ENCODE measurements around the gene OSBPL3.

- TF ChIP-seq, protein P1, sequence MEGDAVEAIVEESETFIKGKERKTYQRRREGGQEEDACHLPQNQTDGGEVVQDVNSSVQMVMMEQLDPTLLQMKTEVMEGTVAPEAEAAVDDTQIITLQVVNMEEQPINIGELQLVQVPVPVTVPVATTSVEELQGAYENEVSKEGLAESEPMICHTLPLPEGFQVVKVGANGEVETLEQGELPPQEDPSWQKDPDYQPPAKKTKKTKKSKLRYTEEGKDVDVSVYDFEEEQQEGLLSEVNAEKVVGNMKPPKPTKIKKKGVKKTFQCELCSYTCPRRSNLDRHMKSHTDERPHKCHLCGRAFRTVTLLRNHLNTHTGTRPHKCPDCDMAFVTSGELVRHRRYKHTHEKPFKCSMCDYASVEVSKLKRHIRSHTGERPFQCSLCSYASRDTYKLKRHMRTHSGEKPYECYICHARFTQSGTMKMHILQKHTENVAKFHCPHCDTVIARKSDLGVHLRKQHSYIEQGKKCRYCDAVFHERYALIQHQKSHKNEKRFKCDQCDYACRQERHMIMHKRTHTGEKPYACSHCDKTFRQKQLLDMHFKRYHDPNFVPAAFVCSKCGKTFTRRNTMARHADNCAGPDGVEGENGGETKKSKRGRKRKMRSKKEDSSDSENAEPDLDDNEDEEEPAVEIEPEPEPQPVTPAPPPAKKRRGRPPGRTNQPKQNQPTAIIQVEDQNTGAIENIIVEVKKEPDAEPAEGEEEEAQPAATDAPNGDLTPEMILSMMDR (IDR thresholded peaks at IDR 0.05), result no peak
- no peak for TF ChIP-seq POLR2A (IDR thresholded peaks at IDR 0.05)
These were observed 83.9 kb downstream of the OSBPL3 start for GRCh38 chr7:24896031-24896501.

Measured in gastroesophageal sphincter (tissue), 3 donors.